HG03045 (cell line): Measurements from ENCODE around the gene SERTM1.

Source experiments
- ATAC-seq: cut with Tn5 transposase; IDR thresholded peaks from one replicate; pipeline ENCODE4 v1.9.1; 2021; ENCODE audit warnings: mild to moderate bottlenecking, moderate library complexity; ENCODE audit not compliant: unreplicated experiment

Gene SERTM1

DNA sequence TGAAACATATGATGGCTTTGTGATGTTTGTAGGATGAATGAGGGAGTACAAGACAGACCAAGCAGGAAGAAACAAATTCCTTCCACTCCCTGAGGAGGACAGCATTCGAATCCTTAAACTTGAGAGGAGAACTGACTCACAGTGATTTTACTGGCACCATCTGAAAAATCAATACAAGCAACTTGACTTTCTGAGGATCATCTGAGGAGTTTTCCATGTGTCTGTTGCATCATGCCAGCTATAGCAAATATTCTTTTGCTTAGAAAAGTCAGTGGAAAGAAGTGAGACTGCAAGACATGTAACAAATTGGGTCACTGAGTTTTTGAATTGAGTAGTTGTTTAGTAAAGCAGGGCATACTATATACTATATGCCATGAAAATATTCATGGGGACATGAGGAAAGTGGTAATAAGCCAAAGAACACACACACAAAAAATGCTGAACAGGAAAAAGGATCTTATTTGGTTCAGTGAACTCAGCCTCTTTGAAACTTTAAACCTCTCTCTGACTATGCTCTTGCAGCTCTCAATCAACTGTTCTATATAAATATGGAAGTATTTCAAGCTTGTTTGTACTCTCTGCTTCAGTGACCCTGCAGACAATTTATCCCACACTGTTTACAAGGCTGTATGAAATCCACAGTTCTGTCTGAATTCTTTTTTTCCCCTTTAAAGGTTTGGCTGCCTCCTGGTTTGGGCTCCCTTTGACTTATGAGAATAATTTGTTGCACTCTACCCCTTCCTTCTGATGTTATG lies 35.5 kb downstream of the SERTM1 start:
- no peak for ATAC-seq

DNA sequence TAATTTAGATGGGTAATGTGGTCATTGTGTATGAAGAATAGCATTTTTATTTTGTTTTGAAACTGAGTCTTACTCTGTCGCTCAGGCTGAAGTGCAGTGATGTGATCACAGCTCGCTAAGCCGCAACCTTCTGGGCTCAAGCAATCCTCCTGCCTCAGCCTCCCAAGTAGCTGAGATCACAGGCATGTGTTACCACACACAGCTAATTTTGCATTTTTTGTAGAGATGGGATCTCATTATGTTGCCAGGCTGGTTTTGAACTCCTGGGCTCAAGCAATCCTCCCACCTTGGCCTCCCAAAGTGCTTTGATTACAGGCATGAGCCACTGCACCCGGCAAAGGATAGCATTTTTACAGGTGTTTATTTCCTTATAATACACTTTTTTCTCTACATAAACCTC lies 36.6 kb downstream of the SERTM1 start:
- ATAC-seq = no peak

- no peak for ATAC-seq
Observed at GRCh38 chr13:36712290-36712689, 38.5 kb downstream of the SERTM1 start.

DNA sequence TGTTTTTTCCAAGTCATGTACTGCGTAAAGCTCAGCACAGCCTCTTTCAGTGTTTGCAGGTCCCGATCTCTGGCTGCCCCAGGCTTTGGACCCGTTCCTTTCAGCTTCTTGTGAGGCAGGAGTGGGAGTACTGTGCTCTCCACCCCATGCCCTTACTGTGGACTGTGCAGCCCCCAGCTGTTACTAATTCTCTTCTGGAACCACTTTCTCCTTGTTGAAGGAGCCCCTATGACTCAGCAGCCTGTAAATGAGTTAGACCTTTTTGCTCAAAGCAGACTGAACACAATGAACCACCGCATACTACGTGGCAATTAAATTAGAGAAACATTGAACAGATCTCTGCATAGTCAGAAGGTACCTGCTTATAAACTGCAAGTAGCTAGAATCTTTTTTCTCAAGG lies 39.0 kb downstream of the SERTM1 start:
- ATAC-seq = no peak

DNA sequence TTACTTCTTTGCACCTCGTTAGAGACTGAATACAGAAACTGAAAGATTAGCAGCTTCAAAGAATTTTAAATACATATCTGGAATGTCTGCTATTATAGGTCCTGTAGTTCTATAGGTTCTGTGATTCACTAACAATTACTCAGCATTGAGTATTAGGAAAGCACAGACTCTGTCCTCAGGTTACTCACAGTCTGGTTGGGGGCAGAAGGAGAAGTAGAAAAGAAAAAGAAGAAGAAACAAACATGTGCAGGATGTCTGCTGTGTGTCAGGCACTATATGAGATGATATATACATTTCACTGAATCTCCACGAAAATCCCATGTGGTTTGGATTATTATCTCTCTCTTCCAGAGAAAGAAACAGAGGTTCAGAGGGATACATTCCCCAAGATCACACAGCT lies 40.1 kb downstream of the SERTM1 start:
- no peak for ATAC-seq

GRCh38 chr13:36715841-36716240 lies 42.0 kb downstream of the SERTM1 start:
- ATAC-seq = no peak

DNA sequence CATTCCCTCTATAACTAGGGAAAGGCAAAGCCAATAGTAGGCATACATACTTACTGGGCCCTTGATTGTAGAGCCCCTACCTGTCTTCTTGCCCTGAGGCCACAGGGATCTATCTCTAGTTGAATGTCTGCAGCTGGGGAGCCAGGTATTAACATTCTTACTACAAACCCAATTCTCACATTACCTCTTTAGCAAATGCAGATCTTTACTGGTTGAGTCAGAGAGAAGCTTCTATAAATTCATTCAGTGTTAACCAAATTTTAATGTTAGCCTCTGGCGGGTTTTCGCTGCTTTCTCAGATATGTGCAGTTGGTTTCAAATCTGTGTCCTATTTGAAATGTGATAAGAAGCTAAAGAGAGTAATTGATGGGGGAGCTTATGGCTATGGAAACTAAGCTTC lies 43.2 kb downstream of the SERTM1 start:
- ATAC-seq = no peak

- ATAC-seq = no peak
Observed at GRCh38 chr13:36717966-36718545, 44.2 kb downstream of the SERTM1 start.

GRCh38 chr13:36718686-36719085 lies 44.9 kb downstream of the SERTM1 start:
- ATAC-seq = no peak

DNA sequence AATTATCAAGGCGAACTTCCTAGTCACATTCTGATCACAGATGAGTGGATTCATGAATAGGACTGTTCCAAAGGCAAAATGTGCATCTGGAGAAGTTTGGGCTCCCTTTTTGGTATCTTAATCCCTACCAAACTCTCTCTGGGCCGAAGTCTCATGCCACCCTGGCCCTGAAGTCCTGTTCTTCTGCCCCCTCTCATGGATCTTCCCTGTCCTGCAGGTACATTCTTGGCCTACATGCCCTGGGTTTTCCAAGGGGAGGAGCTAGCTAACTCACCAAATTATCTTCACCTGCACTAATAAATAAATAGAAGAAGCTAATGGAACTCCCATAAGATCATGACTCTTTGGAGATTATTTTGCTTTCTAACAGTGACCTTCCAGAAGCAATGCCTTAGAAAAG lies 50.3 kb downstream of the SERTM1 start:
- ATAC-seq = no peak

DNA sequence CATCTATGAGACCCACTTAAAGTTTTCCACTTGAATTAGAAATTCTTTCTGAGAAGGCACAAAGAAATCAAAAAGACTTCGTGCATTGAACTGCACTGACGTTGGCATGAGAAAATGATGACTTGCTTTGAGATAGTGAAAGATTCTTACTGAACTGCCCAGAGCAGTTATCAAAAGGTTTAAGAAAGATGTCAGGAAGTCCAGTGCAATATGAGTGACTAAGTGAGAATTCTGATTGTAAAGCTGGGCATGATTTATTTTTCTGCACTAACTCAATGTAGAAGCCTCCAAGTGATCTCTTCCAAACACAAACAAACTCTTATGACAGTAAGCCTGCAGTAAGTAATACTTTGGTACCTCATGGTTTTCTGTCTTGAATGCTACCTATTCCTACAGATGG lies 52.1 kb downstream of the SERTM1 start:
- ATAC-seq = no peak

DNA sequence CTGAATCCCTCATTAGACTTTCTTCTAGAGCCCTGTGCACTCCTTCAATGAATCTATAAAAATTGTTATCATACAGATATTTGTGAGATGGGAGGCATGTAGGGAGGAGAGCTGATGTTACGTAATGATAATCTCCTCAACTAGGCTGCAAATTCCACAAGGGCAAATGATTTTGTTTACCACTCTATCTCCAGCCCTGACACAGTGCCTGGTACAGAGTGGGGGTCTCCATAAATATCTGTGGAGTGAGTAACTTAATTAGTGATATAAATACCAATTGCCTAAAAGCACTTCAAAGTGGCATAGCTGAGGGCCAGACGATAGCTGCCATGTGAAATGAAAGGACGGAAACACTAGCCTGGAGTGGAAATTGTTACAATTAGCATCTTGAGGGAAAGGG lies 54.2 kb downstream of the SERTM1 start:
- no peak for ATAC-seq

DNA sequence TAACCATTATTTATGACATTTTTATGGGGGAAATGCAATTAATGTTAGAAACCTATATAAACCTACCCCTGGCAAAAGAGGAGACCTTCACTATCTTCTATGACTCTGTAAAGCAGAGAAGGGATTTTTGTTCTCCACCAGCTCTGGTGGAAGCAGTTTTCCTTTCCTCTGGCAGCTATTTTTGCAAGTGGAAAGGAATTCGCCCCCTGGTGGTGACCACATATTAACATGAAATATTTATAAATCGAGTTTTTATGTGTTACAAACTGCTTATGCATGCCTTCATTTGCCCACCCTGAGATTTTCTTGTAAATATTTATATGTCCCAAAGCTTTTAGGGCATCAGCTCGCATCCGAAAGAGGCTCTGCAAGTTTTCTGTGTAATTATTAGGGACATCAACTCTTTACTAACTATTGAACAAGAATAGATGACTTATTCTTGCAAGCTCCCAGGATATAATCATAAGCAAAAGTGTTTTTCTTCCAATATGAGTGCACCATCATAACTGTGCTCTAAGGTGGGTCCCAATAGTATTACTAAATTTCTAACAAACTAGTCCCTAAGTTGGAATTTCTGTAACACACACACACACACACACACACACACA lies 62.4 kb downstream of the SERTM1 start:
- ATAC-seq = no peak

DNA sequence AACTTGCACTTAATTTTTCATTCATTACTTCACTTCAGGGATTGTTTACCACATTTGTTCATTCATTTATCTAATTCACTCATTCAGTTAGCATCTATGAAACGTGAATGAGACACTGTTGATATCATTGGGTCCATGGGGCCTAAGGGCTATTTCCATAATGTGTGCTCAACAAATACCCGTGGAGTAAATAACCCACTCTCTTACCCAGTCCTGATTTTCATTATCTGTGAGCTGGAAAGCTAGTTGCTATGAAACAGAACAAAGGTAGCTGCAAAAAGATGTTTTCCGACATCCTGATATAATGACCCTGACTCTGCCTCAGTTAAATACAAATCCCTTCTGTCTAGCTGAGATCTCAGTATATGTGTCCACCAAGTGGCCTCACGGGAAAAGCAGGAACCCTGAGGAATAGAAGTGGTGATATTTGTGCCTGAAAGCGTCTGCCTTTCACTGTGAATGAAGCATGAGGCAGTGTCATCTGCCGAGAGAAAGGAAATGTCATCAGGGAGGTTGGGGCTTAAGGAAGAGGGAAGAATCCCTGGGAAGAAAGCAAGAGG lies 63.8 kb downstream of the SERTM1 start:
- no peak for ATAC-seq

GRCh38 chr13:36745436-36745835 lies 71.6 kb downstream of the SERTM1 start:
- no peak for ATAC-seq

GRCh38 chr13:36746051-36746450 lies 72.2 kb downstream of the SERTM1 start:
- no peak for ATAC-seq
